PC-9 (cell line): ENCODE data around the gene ADAMTS6. TPM values are rescaled to one million over a fixed set of nuclear protein-coding genes. Genes with fewer than 3 reads are reported as not detected.
"Not testable (repeated sequence)": the region's sequence is repeated elsewhere in the genome, so short reads cannot be mapped to it uniquely, and the experiment has no call there.

ENCODE experiments used
- BruUV-seq: library from RNA; stranded (reverse); fragments of 400-500 nt; replicated peaks from 2 replicates; lab custom pipeline; 2021; lab: Mats Ljungman, UMichigan
- CTCF ChIA-PET: fragments of 300-600 bp; sonication (Branson Sonifier 250); formaldehyde crosslinking; loops from one replicate; lab custom pipeline; 2022; ENCODE audit warnings: antibody characterized with exemption; lab: Charles Lee
- POLR2A ChIA-PET: fragments of 300-600 bp; sonication (Branson Sonifier 250); formaldehyde crosslinking; loops from one replicate; lab custom pipeline; 2022; ENCODE audit warnings: antibody characterized with exemption; ENCODE audit not compliant: unreplicated experiment; lab: Charles Lee
- DNase-seq, 2 experiments: peaks; one replicate each; pipeline versions ENCODE4 v3.0.0 to v3.0.0-alpha.2; 2015 to 2022; ENCODE audit warnings: mixed read lengths in 1 of 2
- H2AFZ ChIP-seq: fragments of 200-600 bp; sonication (generic); 2 replicates; pipeline ENCODE4 v1.8.1; 2017; ENCODE audit warnings: antibody characterized with exemption
- H3F3A ChIP-seq: fragments of 200-600 bp; sonication (generic); 2 replicates; pipeline ENCODE4 v1.8.1; 2017; ENCODE audit warnings: antibody characterized with exemption, mild to moderate bottlenecking, low read depth; ENCODE audit not compliant: insufficient read depth
- H3K27ac ChIP-seq: fragments of 200-600 bp; sonication (generic); 2 replicates; pipeline ENCODE4 v1.6.1; 2016; ENCODE audit warnings: mixed run types
- H3K27me3 ChIP-seq: fragments of 200-600 bp; sonication (generic); 2 replicates; pipeline ENCODE4 v1.6.1; 2016; ENCODE audit warnings: low read depth, mixed run types; ENCODE audit not compliant: insufficient read depth
- H3K36me3 ChIP-seq: fragments of 200-600 bp; sonication (generic); 2 replicates; pipeline ENCODE4 v1.6.1; 2016; ENCODE audit warnings: low read depth, mixed run types
- H3K4me1 ChIP-seq: fragments of 200-600 bp; sonication (generic); replicated peaks from 2 replicates; pipeline ENCODE4 v1.6.1; 2016; ENCODE audit warnings: mixed run types; ENCODE audit not compliant: insufficient read depth
- H3K4me2 ChIP-seq: fragments of 200-600 bp; sonication (generic); 2 replicates; pipeline ENCODE4 v1.6.1; 2017; ENCODE audit warnings: mixed run types
- H3K4me3 ChIP-seq: fragments of 200-600 bp; sonication (generic); 2 replicates; pipeline ENCODE4 v1.6.1; 2016; ENCODE audit warnings: mixed run types
- H3K79me2 ChIP-seq: fragments of 200-600 bp; sonication (generic); 2 replicates; pipeline ENCODE4 v1.6.1; 2017; ENCODE audit warnings: low read depth, mixed run types
- H3K9me2 ChIP-seq: fragments of 200-600 bp; sonication (generic); 2 replicates; pipeline ENCODE4 v1.8.1; 2017; ENCODE audit warnings: mild to moderate bottlenecking; ENCODE audit not compliant: insufficient read depth
- H3K9me3 ChIP-seq: fragments of 200-600 bp; sonication (generic); 2 replicates; pipeline ENCODE4 v1.8.1; 2016; ENCODE audit warnings: low read depth; ENCODE audit not compliant: insufficient read depth
- H4K20me1 ChIP-seq: fragments of 200-600 bp; sonication (generic); 2 replicates; pipeline ENCODE4 v1.8.1; 2017; ENCODE audit not compliant: insufficient read depth
- EZH2 ChIP-seq: fragments of 200-600 bp; sonication (generic); IDR thresholded peaks from 2 replicates; pipeline ENCODE4 v1.8.0; 2017; ENCODE audit warnings: antibody characterized with exemption, low read depth
- intact Hi-C: fragments of 100-400 bp; cut with micrococcal nuclease; formaldehyde crosslinking; loops from one replicate; pipeline ENCODE4 v1.10.0; 2022; ENCODE audit not compliant: unreplicated experiment
- total RNA-seq: library from RNA; stranded (reverse); gene quantifications from 2 replicates; pipeline ENCODE4 v1.2.3, GENCODE V29; 2021
- TF ChIP-seq, protein P1 (sequence below): fragments of 200-600 bp; sonication (generic); conservative IDR thresholded peaks from 2 replicates; pipeline ENCODE4 v1.6.1; 2017; ENCODE audit warnings: mixed run types, antibody characterized with exemption, mild to moderate bottlenecking, moderate library complexity

Gene ADAMTS6
- total RNA-seq, 1 experiment from 2014 or later: 1.4 TPM

GRCh38 chr5:65489119-65489518, 7.4 kb upstream of the ADAMTS6 start:
- Histone ChIP-seq H3K36me3 (no peaks in the 10 kb centered on the region), H3F3A (no peaks in the 10 kb centered on the region), H3K79me2 (no peaks in the 10 kb centered on the region), H3K4me3 (no peak overlapping the region), H3K27ac (no peak overlapping the region), H3K4me1 (no peaks in the 10 kb centered on the region), H2AFZ (no peak overlapping the region), H3K9me2 (no peaks in the 10 kb centered on the region), H3K4me2 (no peak overlapping the region), H3K27me3 (no peaks in the 10 kb centered on the region), H4K20me1 (no peaks in the 10 kb centered on the region), H3K9me3 (no peaks in the 10 kb centered on the region)
- TF ChIP-seq, protein P1, sequence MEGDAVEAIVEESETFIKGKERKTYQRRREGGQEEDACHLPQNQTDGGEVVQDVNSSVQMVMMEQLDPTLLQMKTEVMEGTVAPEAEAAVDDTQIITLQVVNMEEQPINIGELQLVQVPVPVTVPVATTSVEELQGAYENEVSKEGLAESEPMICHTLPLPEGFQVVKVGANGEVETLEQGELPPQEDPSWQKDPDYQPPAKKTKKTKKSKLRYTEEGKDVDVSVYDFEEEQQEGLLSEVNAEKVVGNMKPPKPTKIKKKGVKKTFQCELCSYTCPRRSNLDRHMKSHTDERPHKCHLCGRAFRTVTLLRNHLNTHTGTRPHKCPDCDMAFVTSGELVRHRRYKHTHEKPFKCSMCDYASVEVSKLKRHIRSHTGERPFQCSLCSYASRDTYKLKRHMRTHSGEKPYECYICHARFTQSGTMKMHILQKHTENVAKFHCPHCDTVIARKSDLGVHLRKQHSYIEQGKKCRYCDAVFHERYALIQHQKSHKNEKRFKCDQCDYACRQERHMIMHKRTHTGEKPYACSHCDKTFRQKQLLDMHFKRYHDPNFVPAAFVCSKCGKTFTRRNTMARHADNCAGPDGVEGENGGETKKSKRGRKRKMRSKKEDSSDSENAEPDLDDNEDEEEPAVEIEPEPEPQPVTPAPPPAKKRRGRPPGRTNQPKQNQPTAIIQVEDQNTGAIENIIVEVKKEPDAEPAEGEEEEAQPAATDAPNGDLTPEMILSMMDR: no peak
- no peak for TF ChIP-seq EZH2
- BruUV-seq: no TSS peak
- intact Hi-C loops: no loop called here
- DNase-seq: no peak
- ChIA-PET CTCF (no interaction called here), POLR2A (no interaction called here)

GRCh38 chr5:65488038-65488687, 6.4 kb upstream of the ADAMTS6 start:
- DNase-seq, H2AFZ ChIP-seq, H3K4me1 ChIP-seq, H3K9me2 ChIP-seq, H3K27me3 ChIP-seq, BruUV-seq, H3F3A ChIP-seq, intact Hi-C loops, H4K20me1 ChIP-seq, H3K79me2 ChIP-seq, H3K36me3 ChIP-seq, H3K4me2 ChIP-seq, H3K9me3 ChIP-seq, H3K27ac ChIP-seq, POLR2A ChIA-PET, H3K4me3 ChIP-seq: not testable (repeated sequence)
- CTCF ChIA-PET: interaction anchor here (0.6 kb wide), 1 partner anchor 387 kb away, joined by 3 read pairs; no protein-coding TSS in a partner anchor

DNA sequence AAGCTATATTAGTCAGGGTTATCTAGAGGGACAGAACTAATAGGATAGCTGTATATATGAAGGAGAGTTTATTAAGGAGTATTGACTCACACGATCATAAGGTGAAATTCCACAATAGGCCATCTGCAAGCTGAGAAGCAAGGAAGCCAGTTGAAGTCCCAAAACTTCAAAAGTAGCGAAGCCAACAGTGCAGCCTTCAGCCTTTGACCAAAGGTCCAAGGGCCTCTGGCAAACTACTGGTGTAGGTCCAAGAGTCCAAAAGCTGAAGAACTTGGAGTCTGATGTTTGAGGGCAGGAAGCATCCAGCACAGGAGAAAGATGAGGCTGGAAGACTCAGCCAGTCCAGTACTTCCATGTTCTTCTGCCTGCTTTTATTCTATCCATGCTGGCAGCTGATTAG, 5.1 kb upstream of the ADAMTS6 start:
- intact Hi-C loops, POLR2A ChIA-PET, H4K20me1 ChIP-seq, H3F3A ChIP-seq, H3K4me3 ChIP-seq, H3K9me3 ChIP-seq, H3K79me2 ChIP-seq, H3K27me3 ChIP-seq, H3K4me2 ChIP-seq, H2AFZ ChIP-seq, H3K27ac ChIP-seq, H3K4me1 ChIP-seq, H3K36me3 ChIP-seq, H3K9me2 ChIP-seq, BruUV-seq, DNase-seq: not testable (repeated sequence)
- CTCF ChIA-PET: interaction anchor here (0.6 kb wide), 1 partner anchor 296 kb away, joined by 4 read pairs; no protein-coding TSS in a partner anchor

DNA sequence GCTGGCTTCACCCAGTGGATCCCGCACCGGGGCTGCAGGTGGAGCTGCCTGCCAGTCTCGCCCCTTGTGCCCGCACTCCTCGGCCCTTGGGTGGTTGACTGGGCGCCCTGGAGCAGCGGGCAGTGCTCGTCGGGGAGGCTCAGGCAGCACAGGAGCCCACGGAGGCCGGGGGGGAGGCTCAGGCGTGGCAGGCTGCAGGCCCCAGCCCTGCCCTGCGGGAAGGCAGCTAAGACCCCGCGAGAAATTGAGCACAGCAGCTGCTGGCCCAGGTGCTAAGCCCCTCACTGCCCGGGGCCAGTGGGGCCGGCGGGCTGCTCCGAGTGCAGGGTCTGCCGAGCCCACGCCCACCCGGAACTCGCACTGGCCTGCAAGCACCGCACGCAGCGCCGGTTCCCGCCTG, 3.7 kb upstream of the ADAMTS6 start:
- Histone ChIP-seq H3K9me3 (no peaks in the 10 kb centered on the region), H3F3A (peaks cover 14% of the 10 kb centered on the region), H3K36me3 (no peaks in the 10 kb centered on the region), H3K4me2 (no peak overlapping the region), H2AFZ (no peak overlapping the region), H3K4me1 (peaks cover 16% of the 10 kb centered on the region), H3K79me2 (no peaks in the 10 kb centered on the region), H3K4me3 (no peak overlapping the region), H3K27ac (no peak overlapping the region), H3K27me3 (no peaks in the 10 kb centered on the region), H3K9me2 (no peaks in the 10 kb centered on the region), H4K20me1 (no peaks in the 10 kb centered on the region)
- CTCF ChIA-PET: interaction anchor here (1.1 kb wide), 1 partner anchor 674 kb away, joined by 4 read pairs; no protein-coding TSS in a partner anchor
- intact Hi-C loops: no loop called here
- DNase-seq: no peak
- POLR2A ChIA-PET: no interaction called here
- TF ChIP-seq, protein P1: no peak
- TF ChIP-seq EZH2: no peak
- BruUV-seq: no TSS peak
